ENCODE data around the gene DUSP28. TPM values are rescaled to one million over a fixed set of nuclear protein-coding genes. Genes with fewer than 3 reads are reported as not detected.

Gene DUSP28
- total RNA-seq, 1 donor from 2014 or later = 2.8 TPM

- Mint-ChIP-seq H3K4me3 (ENCODE audit: unreplicated experiment) (no peak overlapping the region), H3K27ac (ENCODE audit: unreplicated experiment) (no peak overlapping the region), H3K27me3 (ENCODE audit: unreplicated experiment) (no peaks in the 10 kb centered on the region), H3K4me1 (ENCODE audit: low read depth, unreplicated experiment) (no peaks in the 10 kb centered on the region), H3K9me3 (ENCODE audit: unreplicated experiment) (peaks cover 2% of the 10 kb centered on the region), H3K36me3 (ENCODE audit: unreplicated experiment) (no peaks in the 10 kb centered on the region)
- no peak for TF ChIP-seq CTCF (IDR thresholded peaks at IDR 0.05; ENCODE audit: partially characterized antibody, unreplicated experiment)
- DNase-seq = peak; percentile 18
Measured at GRCh38 chr2:240600451-240600961, 40.3 kb downstream of the DUSP28 start.

GRCh38 chr2:240601061-240601830 lies 41.1 kb downstream of the DUSP28 start:
- no peaks in the 10 kb centered on the region for H3K36me3 Mint-ChIP-seq (ENCODE audit: unreplicated experiment)
- H3K9me3 Mint-ChIP-seq (ENCODE audit: unreplicated experiment) = peaks cover 5% of the 10 kb centered on the region
- no peaks in the 10 kb centered on the region for H3K4me1 Mint-ChIP-seq (ENCODE audit: low read depth, unreplicated experiment)
- no peak overlapping the region for H3K27ac Mint-ChIP-seq (ENCODE audit: unreplicated experiment)
- no peaks in the 10 kb centered on the region for H3K27me3 Mint-ChIP-seq (ENCODE audit: unreplicated experiment)
- no peak for DNase-seq
- no peak for TF ChIP-seq CTCF (IDR thresholded peaks at IDR 0.05; ENCODE audit: partially characterized antibody, unreplicated experiment)
- no peak overlapping the region for H3K4me3 Mint-ChIP-seq (ENCODE audit: unreplicated experiment)

GRCh38 chr2:240601831-240602160 lies 41.6 kb downstream of the DUSP28 start:
- H3K4me1 Mint-ChIP-seq (ENCODE audit: low read depth, unreplicated experiment) = no peaks in the 10 kb centered on the region
- no peak overlapping the region for H3K4me3 Mint-ChIP-seq (ENCODE audit: unreplicated experiment)
- no peak for DNase-seq
- no peaks in the 10 kb centered on the region for H3K36me3 Mint-ChIP-seq (ENCODE audit: unreplicated experiment)
- H3K27me3 Mint-ChIP-seq (ENCODE audit: unreplicated experiment) = no peaks in the 10 kb centered on the region
- peaks cover 5% of the 10 kb centered on the region for H3K9me3 Mint-ChIP-seq (ENCODE audit: unreplicated experiment)
- no peak for TF ChIP-seq CTCF (IDR thresholded peaks at IDR 0.05; ENCODE audit: partially characterized antibody, unreplicated experiment)
- H3K27ac Mint-ChIP-seq (ENCODE audit: unreplicated experiment) = no peak overlapping the region

GRCh38 chr2:240602266-240603050 lies 42.3 kb downstream of the DUSP28 start:
- no peaks in the 10 kb centered on the region for H3K4me1 Mint-ChIP-seq (ENCODE audit: low read depth, unreplicated experiment)
- no peak overlapping the region for H3K4me3 Mint-ChIP-seq (ENCODE audit: unreplicated experiment)
- peaks cover 5% of the 10 kb centered on the region for H3K9me3 Mint-ChIP-seq (ENCODE audit: unreplicated experiment)
- TF ChIP-seq CTCF (IDR thresholded peaks at IDR 0.05; ENCODE audit: partially characterized antibody, unreplicated experiment) = no peak
- no peak for DNase-seq
- H3K27ac Mint-ChIP-seq (ENCODE audit: unreplicated experiment) = no peak overlapping the region
- no peaks in the 10 kb centered on the region for H3K36me3 Mint-ChIP-seq (ENCODE audit: unreplicated experiment)
- H3K27me3 Mint-ChIP-seq (ENCODE audit: unreplicated experiment) = no peaks in the 10 kb centered on the region
